Activated CD4-positive, alpha-beta T cell treated with anti-CD3 and anti-CD28 coated beads for 36 hours (primary cell): ENCODE measurements around the gene SAMD1. TPM values are rescaled to one million over a fixed set of nuclear protein-coding genes. Genes with fewer than 3 reads are reported as not detected.
A peak's percentile ranks its signal among the peaks of the same experiment; 100 is the strongest.

ENCODE experiments used
- ATAC-seq: fragments of 200-7000 bp; cut with Tn5 transposase; one replicate; pipeline ENCODE4 v1.10.0; 2021; ENCODE audit warnings: mild to moderate bottlenecking, moderate library complexity
- CTCF ChIA-PET: fragments of 350-600 bp; sonication (Branson Sonifier 250); formaldehyde crosslinking; loops from one replicate; lab custom pipeline; 2021; ENCODE audit warnings: antibody characterized with exemption; lab: Charles Lee
- POLR2A ChIA-PET: fragments of 350-600 bp; sonication (Branson Sonifier 250); formaldehyde crosslinking; loops from one replicate; lab custom pipeline; 2021; ENCODE audit warnings: antibody characterized with exemption, inconsistent platforms; lab: Charles Lee
- DNase-seq: peaks from one replicate; pipeline ENCODE4 v3.0.0-alpha.2; 2020
- H3K27ac Mint-ChIP-seq: one replicate; pipeline ENCODE4 v1.8.0; 2021; ENCODE audit warnings: mixed read lengths
- H3K27me3 Mint-ChIP-seq: one replicate; pipeline ENCODE4 v1.8.0; 2021; ENCODE audit warnings: mixed read lengths
- H3K36me3 Mint-ChIP-seq: one replicate; pipeline ENCODE4 v1.8.0; 2021; ENCODE audit warnings: low read depth, mixed read lengths
- H3K4me1 Mint-ChIP-seq: one replicate; pipeline ENCODE4 v1.8.0; 2021; ENCODE audit warnings: mixed read lengths
- H3K4me3 Mint-ChIP-seq: one replicate; pipeline ENCODE4 v1.8.0; 2021; ENCODE audit warnings: mild to moderate bottlenecking, moderate library complexity, mixed read lengths
- H3K9me3 Mint-ChIP-seq: one replicate; pipeline ENCODE4 v1.8.0; 2021; ENCODE audit warnings: low read depth, mixed read lengths
- intact Hi-C, 2 experiments: fragments of 100-400 bp; cut with DNase I in 1 of 2; cut with micrococcal nuclease in 1 of 2; formaldehyde crosslinking; loops; one replicate each; pipeline versions ENCODE4 v1.14.2 to v1.15.1; 2022 to 2024; cut with DNase I, micrococcal nuclease
- total RNA-seq, 2 experiments: library from RNA; stranded (reverse); gene quantifications; one replicate each; pipeline ENCODE4 v1.2.3, GENCODE V29; 2021

The SAMD1 gene
- total RNA-seq, 2 experiments from 2014 or later = 72.9 to 73.8 TPM

GRCh38 chr19:14113762-14114414 is 23.3 kb upstream of the SAMD1 start:
- DNase-seq = peak; percentile 79
- Mint-ChIP-seq H3K36me3 (no peaks in the 10 kb centered on the region), H3K27me3 (no peaks in the 10 kb centered on the region), H3K4me1 (peaks cover 50% of the 10 kb centered on the region), H3K27ac (no peak overlapping the region), H3K4me3 (peak overlapping the region; percentile 28), H3K9me3 (no peaks in the 10 kb centered on the region)
- no peak for ATAC-seq
- ChIA-PET CTCF (interaction anchor here (0.5 to 2.5 kb wide), 10 partner anchors 8 to 1204 kb away, joined by 3 to 8 read pairs (median 4); partner anchors contain the start of gene ASF1B), POLR2A (no interaction called here)
- intact Hi-C loops = loop anchor here (1.0 to 2.0 kb wide), 2 partner anchors 41 to 234 kb away; partner anchors contain the start of gene MISP3 (in 1 of the 2)

- intact Hi-C loops = no loop called here
- no peak for DNase-seq
These were observed 22.3 kb upstream of the SAMD1 start for GRCh38 chr19:14112809-14113385.

GRCh38 chr19:14112051-14112808 is 21.7 kb upstream of the SAMD1 start:
- Mint-ChIP-seq H3K36me3 (no peaks in the 10 kb centered on the region), H3K27ac (no peak overlapping the region), H3K9me3 (no peaks in the 10 kb centered on the region), H3K4me1 (peaks cover 44% of the 10 kb centered on the region), H3K27me3 (no peaks in the 10 kb centered on the region), H3K4me3 (no peak overlapping the region)
- POLR2A ChIA-PET = no interaction called here
- intact Hi-C loops = no loop called here
- DNase-seq (no peak), ATAC-seq (no peak)
- CTCF ChIA-PET = interaction anchor here (0.6 to 2.2 kb wide), 2 partner anchors 239 to 1472 kb away, joined by 3 to 5 read pairs; no protein-coding TSS in a partner anchor

More at GRCh38 chr19:14112809-14113385, 22.3 kb upstream of the SAMD1 start:
- ChIA-PET POLR2A (no interaction called here), CTCF (interaction anchor here (0.6 to 2.4 kb wide), 4 partner anchors 11 to 1473 kb away, joined by 3 to 8 read pairs (median 4); partner anchors contain the start of gene ASF1B)
- H3K27ac Mint-ChIP-seq = no peak overlapping the region
- H3K4me3 Mint-ChIP-seq = no peak overlapping the region
- peaks cover 44% of the 10 kb centered on the region for H3K4me1 Mint-ChIP-seq
- no peaks in the 10 kb centered on the region for H3K27me3 Mint-ChIP-seq
- no peaks in the 10 kb centered on the region for H3K36me3 Mint-ChIP-seq
- no peaks in the 10 kb centered on the region for H3K9me3 Mint-ChIP-seq
- ATAC-seq = no peak

GRCh38 chr19:14111486-14111885 is 20.9 kb upstream of the SAMD1 start:
- intact Hi-C loops = no loop called here
- POLR2A ChIA-PET = no interaction called here
- CTCF ChIA-PET = interaction anchor here (0.6 to 2.2 kb wide), 2 partner anchors 239 to 541 kb away, joined by 3 to 5 read pairs; no protein-coding TSS in a partner anchor

GRCh38 chr19:14110650-14111049 is 20.1 kb upstream of the SAMD1 start:
- no peak for ATAC-seq
- no peak overlapping the region for H3K27ac Mint-ChIP-seq

More at GRCh38 chr19:14111486-14111885, 20.9 kb upstream of the SAMD1 start:
- H3K27ac Mint-ChIP-seq = no peak overlapping the region
- H3K9me3 Mint-ChIP-seq = no peaks in the 10 kb centered on the region
- no peaks in the 10 kb centered on the region for H3K27me3 Mint-ChIP-seq
- no peaks in the 10 kb centered on the region for H3K36me3 Mint-ChIP-seq
- peaks cover 41% of the 10 kb centered on the region for H3K4me1 Mint-ChIP-seq
- H3K4me3 Mint-ChIP-seq = no peak overlapping the region
- DNase-seq (no peak), ATAC-seq (no peak)

GRCh38 chr19:14107581-14108461 is 17.3 kb upstream of the SAMD1 start:
- ChIA-PET POLR2A (no interaction called here), CTCF (interaction anchor here (0.6 to 1.8 kb wide), 3 partner anchors 14 to 366 kb away, joined by 3 to 4 read pairs (median 3); no protein-coding TSS in a partner anchor)
- no peak overlapping the region for H3K27ac Mint-ChIP-seq
- DNase-seq (no peak), ATAC-seq (no peak)
- peaks cover 6% of the 10 kb centered on the region for H3K36me3 Mint-ChIP-seq
- peaks cover 13% of the 10 kb centered on the region for H3K4me1 Mint-ChIP-seq
- H3K4me3 Mint-ChIP-seq = no peak overlapping the region
- no peaks in the 10 kb centered on the region for H3K27me3 Mint-ChIP-seq
- H3K9me3 Mint-ChIP-seq = no peaks in the 10 kb centered on the region
- intact Hi-C loops = no loop called here

More at GRCh38 chr19:14110650-14111049, 20.1 kb upstream of the SAMD1 start:
- Mint-ChIP-seq H3K27me3 (no peaks in the 10 kb centered on the region), H3K4me3 (no peak overlapping the region), H3K4me1 (peaks cover 33% of the 10 kb centered on the region), H3K36me3 (peaks cover 4% of the 10 kb centered on the region), H3K9me3 (no peaks in the 10 kb centered on the region)
- ChIA-PET POLR2A (no interaction called here), CTCF (interaction anchor here (0.6 to 2.2 kb wide), 3 partner anchors 26 to 540 kb away, joined by 3 to 5 read pairs (median 3); partner anchors contain the start of gene ASF1B)
- DNase-seq = no peak
- intact Hi-C loops = no loop called here

- no peaks in the 10 kb centered on the region for H3K9me3 Mint-ChIP-seq
- H3K27me3 Mint-ChIP-seq = no peaks in the 10 kb centered on the region
- DNase-seq = no peak
- ATAC-seq = no peak
- H3K4me1 Mint-ChIP-seq = peaks cover 3% of the 10 kb centered on the region
- intact Hi-C loops = no loop called here
- no peak overlapping the region for H3K4me3 Mint-ChIP-seq
- no peak overlapping the region for H3K27ac Mint-ChIP-seq
- POLR2A ChIA-PET = no interaction called here
- CTCF ChIA-PET = no interaction called here
- peaks cover 8% of the 10 kb centered on the region for H3K36me3 Mint-ChIP-seq
These were observed 16.3 kb upstream of the SAMD1 start for GRCh38 chr19:14106840-14107239.

GRCh38 chr19:14105680-14106079 is 15.1 kb upstream of the SAMD1 start:
- no peak overlapping the region for H3K27ac Mint-ChIP-seq
- no peak for ATAC-seq
- H3K4me1 Mint-ChIP-seq = no peaks in the 10 kb centered on the region
- no peak overlapping the region for H3K4me3 Mint-ChIP-seq
- H3K36me3 Mint-ChIP-seq = peaks cover 9% of the 10 kb centered on the region
- H3K27me3 Mint-ChIP-seq = no peaks in the 10 kb centered on the region
- intact Hi-C loops = no loop called here
- ChIA-PET POLR2A (no interaction called here), CTCF (interaction anchor here (0.5 to 1.0 kb wide), 2 partner anchors 9 to 246 kb away, joined by 3 to 6 read pairs; no protein-coding TSS in a partner anchor)
- no peaks in the 10 kb centered on the region for H3K9me3 Mint-ChIP-seq
- DNase-seq = no peak

GRCh38 chr19:14103310-14103709 is 12.8 kb upstream of the SAMD1 start:
- no peaks in the 10 kb centered on the region for H3K27me3 Mint-ChIP-seq
- peak; percentile 47 for ATAC-seq
- H3K4me1 Mint-ChIP-seq = no peaks in the 10 kb centered on the region
- CTCF ChIA-PET = interaction anchor here (0.7 to 1.1 kb wide), 2 partner anchors 12 to 43 kb away, joined by 3 to 5 read pairs; no protein-coding TSS in a partner anchor
- no peaks in the 10 kb centered on the region for H3K9me3 Mint-ChIP-seq
- POLR2A ChIA-PET = no interaction called here
- intact Hi-C loops = no loop called here
- H3K36me3 Mint-ChIP-seq = peaks cover 12% of the 10 kb centered on the region
- H3K27ac Mint-ChIP-seq = no peak overlapping the region
- H3K4me3 Mint-ChIP-seq = no peak overlapping the region
- DNase-seq = no peak

- Mint-ChIP-seq H3K4me3 (no peak overlapping the region), H3K36me3 (peaks cover 12% of the 10 kb centered on the region), H3K4me1 (no peaks in the 10 kb centered on the region), H3K27ac (no peak overlapping the region), H3K27me3 (no peaks in the 10 kb centered on the region), H3K9me3 (no peaks in the 10 kb centered on the region)
- intact Hi-C loops = no loop called here
- ATAC-seq (no peak), DNase-seq (no peak)
- ChIA-PET CTCF (interaction anchor here (0.7 to 1.9 kb wide), 4 partner anchors 11 to 43 kb away, joined by 3 to 5 read pairs (median 4); no protein-coding TSS in a partner anchor), POLR2A (no interaction called here)
These were observed 12.2 kb upstream of the SAMD1 start for GRCh38 chr19:14102756-14103155.
